Panc1 (cell line): Measurements from ENCODE around the gene OR10A3. TPM values are rescaled to one million over a fixed set of nuclear protein-coding genes. Genes with fewer than 3 reads are reported as not detected.

Source experiments
- ATAC-seq: fragments of 200-7000 bp; cut with Tn5 transposase; 2 replicates; pipeline ENCODE4 v1.9.1; 2020; ENCODE audit warnings: mild to moderate bottlenecking, moderate library complexity
- BruUV-seq: library from RNA; stranded (reverse); fragments of 400-500 nt; replicated peaks from 2 replicates; lab custom pipeline; 2021; lab: Mats Ljungman, UMichigan
- CTCF ChIA-PET: fragments of 300-600 bp; sonication (Branson Sonifier 250); formaldehyde crosslinking; loops from one replicate; lab custom pipeline; 2022; ENCODE audit warnings: antibody characterized with exemption; lab: Charles Lee
- POLR2A ChIA-PET: fragments of 300-600 bp; sonication (Branson Sonifier 250); formaldehyde crosslinking; loops from one replicate; lab custom pipeline; 2022; ENCODE audit warnings: antibody characterized with exemption; lab: Charles Lee
- DNase-seq: peaks from one replicate; pipeline ENCODE4 v3.0.0-alpha.2; 2010; ENCODE audit warnings: low read depth, low spot score
- H3K27ac ChIP-seq: 2 replicates; pipeline ENCODE4 v1.5.1; 2011; ENCODE audit warnings: mild to moderate bottlenecking, low read length, inconsistent platforms
- H3K27me3 ChIP-seq: fragments of 200-500 bp; sonication (Bioruptor generic); 2 replicates; pipeline ENCODE4 v1.6.0; 2014; ENCODE audit warnings: low read length, inconsistent platforms; ENCODE audit not compliant: control insufficient read depth, insufficient read depth
- H3K36me3 ChIP-seq: fragments of 200-500 bp; sonication (Bioruptor generic); 2 replicates; pipeline ENCODE4 v1.5.1; 2014; ENCODE audit warnings: inconsistent platforms, mild to moderate bottlenecking, low read length, moderate library complexity; ENCODE audit not compliant: control insufficient read depth, insufficient read depth
- H3K4me1 ChIP-seq: 2 replicates; pipeline ENCODE4 v1.5.1; 2011; ENCODE audit warnings: inconsistent platforms, mild to moderate bottlenecking, low read length, moderate library complexity; ENCODE audit not compliant: control insufficient read depth, insufficient read depth
- H3K4me3 ChIP-seq, 2 experiments: 2 replicates each; pipeline ENCODE4 v1.5.1; 2011 to 2012; ENCODE audit warnings: low read depth in 2 of 2, low read length in 2 of 2, mild to moderate bottlenecking in 2 of 2, inconsistent platforms in 1 of 2, moderate library complexity in 1 of 2
- H3K9me3 ChIP-seq: fragments of 200-500 bp; sonication (Bioruptor generic); 2 replicates; pipeline ENCODE4 v1.5.1; 2014; ENCODE audit warnings: low read depth, mild to moderate bottlenecking, inconsistent platforms, low read length, moderate library complexity; ENCODE audit not compliant: control insufficient read depth, insufficient read depth
- POLR2AphosphoS5 ChIP-seq: IDR thresholded peaks from 2 replicates; pipeline ENCODE4 v1.6.1; 2012; ENCODE audit warnings: mild to moderate bottlenecking, low read depth, low read length, moderate library complexity
- SIN3A ChIP-seq: IDR thresholded peaks from 2 replicates; pipeline ENCODE4 v1.6.1; 2012; ENCODE audit warnings: low read depth, mild to moderate bottlenecking, low read length, moderate library complexity, borderline replicate concordance; ENCODE audit not compliant: insufficient read depth
- TCF7L2 ChIP-seq: IDR thresholded peaks from 2 replicates; pipeline ENCODE4 v1.6.1; 2011; ENCODE audit warnings: mild to moderate bottlenecking, low read depth, low read length, inconsistent platforms
- in situ Hi-C: cut with HindIII; loops from 2 replicates; pipeline ENCODE4 v1.10.0; 2016; ENCODE audit warnings: low sequenced_read_pairs, low pct_unique_long_range_greater_than_20kb
- intact Hi-C: fragments of 100-400 bp; cut with micrococcal nuclease; formaldehyde crosslinking; loops from one replicate; pipeline ENCODE4 v1.10.0; 2022; ENCODE audit not compliant: unreplicated experiment
- total RNA-seq: library from RNA; stranded (reverse); gene quantifications from one replicate; pipeline ENCODE4 v1.2.1, GENCODE V29; 2021; ENCODE audit not compliant: unreplicated experiment
- TF ChIP-seq, protein P1 (sequence below): fragments of 450-650 bp; IDR thresholded peaks from 2 replicates; pipeline ENCODE4 v1.5.1; 2017; ENCODE audit warnings: mild to moderate bottlenecking
- TF ChIP-seq, protein P2 (sequence below), 2 experiments: IDR thresholded peaks; 2 replicates each; pipeline ENCODE4 v1.6.1; 2011 to 2012; ENCODE audit warnings: low read depth in 2 of 2, control low read depth in 1 of 2, low read length in 1 of 2, mild to moderate bottlenecking in 1 of 2, moderate library complexity in 1 of 2; ENCODE audit not compliant: insufficient read depth in 1 of 2

The OR10A3 gene
- total RNA-seq, 1 experiment from 2014 or later = not detected

DNA sequence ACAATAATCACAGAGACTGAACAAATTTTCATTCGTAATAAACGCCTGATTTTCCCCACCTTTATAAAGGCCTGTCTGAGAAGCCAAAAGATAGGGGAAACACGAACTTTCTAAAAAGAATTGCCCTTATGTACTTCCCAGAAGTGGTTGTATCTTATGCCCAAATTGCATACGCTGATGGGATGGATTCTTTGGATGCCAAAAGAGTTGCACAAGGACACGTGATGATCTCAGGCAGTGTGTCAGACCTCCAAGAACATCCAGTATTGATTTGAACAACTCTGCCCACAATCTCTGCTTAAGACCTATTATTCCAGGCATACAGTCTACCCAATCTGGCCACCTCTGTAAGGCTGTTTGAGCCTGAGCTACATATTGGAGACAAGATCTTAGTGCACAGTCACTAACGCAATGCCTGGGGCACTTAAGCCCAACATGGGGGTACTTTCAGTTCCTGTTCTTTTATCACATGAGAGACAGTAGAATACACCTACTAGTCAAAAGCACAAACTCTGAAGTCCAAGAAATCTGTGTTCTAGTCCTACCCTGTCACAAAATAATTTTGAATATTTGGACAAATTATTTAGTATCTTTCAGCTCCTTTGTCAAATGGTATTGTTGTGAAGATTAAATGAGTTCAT, 49.3 kb downstream of the OR10A3 start:
- in situ Hi-C loops = loop anchor here (5.0 kb wide), 1 partner anchor 85 kb away; no protein-coding TSS in a partner anchor
- peak; percentile 28 for DNase-seq
- POLR2A ChIA-PET = interaction anchor here (1.2 kb wide), 1 partner anchor 95 kb away, joined by 4 read pairs; the partner anchor contains the start of gene EIF3F

DNA sequence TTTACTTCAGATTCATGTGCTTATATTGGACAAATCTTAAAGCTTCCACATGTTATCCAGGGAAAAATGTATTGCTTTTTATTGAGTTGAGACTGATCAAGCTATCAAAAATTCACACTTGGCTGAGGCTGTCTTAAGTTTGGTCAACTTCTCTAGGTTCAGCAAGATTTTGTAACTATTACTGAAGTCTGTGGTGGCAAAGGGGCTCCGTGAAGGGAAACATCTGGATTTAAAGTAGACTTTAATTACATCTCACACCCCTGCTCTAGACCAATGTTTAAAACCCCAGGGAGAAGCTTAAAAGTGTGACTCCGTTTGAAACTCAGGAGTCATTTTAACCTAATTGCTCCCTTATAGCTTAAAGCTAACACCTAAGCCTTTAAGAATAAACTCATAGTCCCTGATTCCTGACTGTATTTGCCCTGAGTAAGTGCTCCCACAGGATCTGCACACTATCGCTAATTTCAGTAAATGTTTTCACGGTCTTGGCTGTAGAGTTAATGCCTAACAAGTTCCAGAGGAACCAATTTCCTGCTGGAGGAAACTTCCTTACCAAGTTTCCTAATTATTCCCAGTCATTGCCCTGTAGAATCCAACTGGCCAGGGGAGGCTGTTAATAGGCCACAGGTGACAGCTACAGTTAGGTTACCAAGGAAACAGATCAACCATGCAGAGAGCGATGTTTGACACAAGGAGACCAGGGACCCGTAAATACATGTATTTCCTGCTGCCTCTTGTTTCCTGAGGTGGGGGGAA, 50.9 kb downstream of the OR10A3 start:
- Histone ChIP-seq H3K27me3 (no peaks in the 10 kb centered on the region; the same call in 1 of the 2 replicates), H3K9me3 (no peaks in the 10 kb centered on the region), H3K27ac (no peak overlapping the region), H3K36me3 (no peaks in the 10 kb centered on the region), H3K4me3 (no peak overlapping the region; a peak in 1 of 4 replicates), H3K4me1 (0 out of 2 replicates have a peak, but pooled peaks cover 3% of the 10 kb centered on the region)
- BruUV-seq = no TSS peak
- DNase-seq (no peak), ATAC-seq (no peak)
- POLR2A ChIA-PET = no interaction called here
- in situ Hi-C loops = loop anchor here (5.0 kb wide), 1 partner anchor 87 kb away; no protein-coding TSS in a partner anchor
- intact Hi-C loops = loop anchor here (10.0 kb wide), 1 partner anchor 204 kb away; no protein-coding TSS in a partner anchor
- no peak for TF ChIP-seq SIN3A
- TF ChIP-seq, protein P1, sequence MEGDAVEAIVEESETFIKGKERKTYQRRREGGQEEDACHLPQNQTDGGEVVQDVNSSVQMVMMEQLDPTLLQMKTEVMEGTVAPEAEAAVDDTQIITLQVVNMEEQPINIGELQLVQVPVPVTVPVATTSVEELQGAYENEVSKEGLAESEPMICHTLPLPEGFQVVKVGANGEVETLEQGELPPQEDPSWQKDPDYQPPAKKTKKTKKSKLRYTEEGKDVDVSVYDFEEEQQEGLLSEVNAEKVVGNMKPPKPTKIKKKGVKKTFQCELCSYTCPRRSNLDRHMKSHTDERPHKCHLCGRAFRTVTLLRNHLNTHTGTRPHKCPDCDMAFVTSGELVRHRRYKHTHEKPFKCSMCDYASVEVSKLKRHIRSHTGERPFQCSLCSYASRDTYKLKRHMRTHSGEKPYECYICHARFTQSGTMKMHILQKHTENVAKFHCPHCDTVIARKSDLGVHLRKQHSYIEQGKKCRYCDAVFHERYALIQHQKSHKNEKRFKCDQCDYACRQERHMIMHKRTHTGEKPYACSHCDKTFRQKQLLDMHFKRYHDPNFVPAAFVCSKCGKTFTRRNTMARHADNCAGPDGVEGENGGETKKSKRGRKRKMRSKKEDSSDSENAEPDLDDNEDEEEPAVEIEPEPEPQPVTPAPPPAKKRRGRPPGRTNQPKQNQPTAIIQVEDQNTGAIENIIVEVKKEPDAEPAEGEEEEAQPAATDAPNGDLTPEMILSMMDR = no peak
- TF ChIP-seq, protein P2, sequence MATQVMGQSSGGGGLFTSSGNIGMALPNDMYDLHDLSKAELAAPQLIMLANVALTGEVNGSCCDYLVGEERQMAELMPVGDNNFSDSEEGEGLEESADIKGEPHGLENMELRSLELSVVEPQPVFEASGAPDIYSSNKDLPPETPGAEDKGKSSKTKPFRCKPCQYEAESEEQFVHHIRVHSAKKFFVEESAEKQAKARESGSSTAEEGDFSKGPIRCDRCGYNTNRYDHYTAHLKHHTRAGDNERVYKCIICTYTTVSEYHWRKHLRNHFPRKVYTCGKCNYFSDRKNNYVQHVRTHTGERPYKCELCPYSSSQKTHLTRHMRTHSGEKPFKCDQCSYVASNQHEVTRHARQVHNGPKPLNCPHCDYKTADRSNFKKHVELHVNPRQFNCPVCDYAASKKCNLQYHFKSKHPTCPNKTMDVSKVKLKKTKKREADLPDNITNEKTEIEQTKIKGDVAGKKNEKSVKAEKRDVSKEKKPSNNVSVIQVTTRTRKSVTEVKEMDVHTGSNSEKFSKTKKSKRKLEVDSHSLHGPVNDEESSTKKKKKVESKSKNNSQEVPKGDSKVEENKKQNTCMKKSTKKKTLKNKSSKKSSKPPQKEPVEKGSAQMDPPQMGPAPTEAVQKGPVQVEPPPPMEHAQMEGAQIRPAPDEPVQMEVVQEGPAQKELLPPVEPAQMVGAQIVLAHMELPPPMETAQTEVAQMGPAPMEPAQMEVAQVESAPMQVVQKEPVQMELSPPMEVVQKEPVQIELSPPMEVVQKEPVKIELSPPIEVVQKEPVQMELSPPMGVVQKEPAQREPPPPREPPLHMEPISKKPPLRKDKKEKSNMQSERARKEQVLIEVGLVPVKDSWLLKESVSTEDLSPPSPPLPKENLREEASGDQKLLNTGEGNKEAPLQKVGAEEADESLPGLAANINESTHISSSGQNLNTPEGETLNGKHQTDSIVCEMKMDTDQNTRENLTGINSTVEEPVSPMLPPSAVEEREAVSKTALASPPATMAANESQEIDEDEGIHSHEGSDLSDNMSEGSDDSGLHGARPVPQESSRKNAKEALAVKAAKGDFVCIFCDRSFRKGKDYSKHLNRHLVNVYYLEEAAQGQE (IDR thresholded peaks at IDR 0.05; ENCODE audit: insufficient read depth in 1 of 2, low read depth in 2 of 2, low read length in 1 of 2) = no peak
- no peak for TF ChIP-seq TCF7L2
- TF ChIP-seq POLR2AphosphoS5 = no peak
- CTCF ChIA-PET = interaction anchor here (3.4 kb wide), 1 partner anchor 96 kb away, joined by 23 read pairs; the partner anchor contains the start of gene EIF3F

More for the DNA sequence above, 49.3 kb downstream of the OR10A3 start:
- no peak for TF ChIP-seq SIN3A
- TF ChIP-seq, protein P2 (IDR thresholded peaks at IDR 0.05; ENCODE audit: insufficient read depth in 1 of 2, low read depth in 2 of 2, low read length in 1 of 2) = no peak
- TF ChIP-seq POLR2AphosphoS5 = no peak
- TF ChIP-seq TCF7L2 = no peak
- TF ChIP-seq, protein P1 = no peak
- BruUV-seq = no TSS peak
- Histone ChIP-seq H3K4me3 (no peak overlapping the region), H3K27ac (no peak overlapping the region), H3K4me1 (0 out of 2 replicates have a peak, but pooled peaks cover 3% of the 10 kb centered on the region), H3K36me3 (no peaks in the 10 kb centered on the region), H3K27me3 (no peaks in the 10 kb centered on the region; the same call in 1 of the 2 replicates), H3K9me3 (no peaks in the 10 kb centered on the region)
- CTCF ChIA-PET = interaction anchor here (0.9 to 3.4 kb wide), 2 partner anchors 94 to 794 kb away, joined by 3 to 23 read pairs; partner anchors contain the start of gene EIF3F
- ATAC-seq = no peak
- intact Hi-C loops = loop anchor here (1.0 to 10.0 kb wide), 2 partner anchors 95 to 203 kb away; partner anchors contain the start of gene EIF3F
